AG04450 (cell line): ENCODE measurements around the gene TLR8. TPM values are rescaled to one million over a fixed set of nuclear protein-coding genes. Genes with fewer than 3 reads are reported as not detected.

Experiments used
- CTCF ChIA-PET: fragments of 300-600, 350-600 bp; formaldehyde crosslinking; extraction: SDS; loops from one replicate; lab custom pipeline; 2022; ENCODE audit warnings: antibody characterized with exemption, inconsistent platforms; lab: Charles Lee
- POLR2A ChIA-PET: fragments of 350-600 bp; formaldehyde crosslinking; extraction: SDS; loops from one replicate; lab custom pipeline; 2021; ENCODE audit warnings: antibody characterized with exemption, inconsistent platforms; lab: Yijun Ruan, JAX
- DNase-seq: peaks from one replicate; pipeline ENCODE4 v3.0.0-alpha.2; 2011; ENCODE audit warnings: low read depth, low spot score
- H3K27ac ChIP-seq: one replicate; pipeline ENCODE4 v1.5.1; 2012; ENCODE audit warnings: low read depth, low read length, control low read depth
- H3K27me3 ChIP-seq: one replicate; pipeline ENCODE4 v1.6.0; 2012; ENCODE audit warnings: low read length; ENCODE audit not compliant: control insufficient read depth, insufficient read depth
- H3K4me3 ChIP-seq: 2 replicates; pipeline ENCODE4 v1.5.1; 2011; ENCODE audit warnings: mild to moderate bottlenecking, low read depth, low read length, control low read depth
- H3K9me3 ChIP-seq: 2 replicates; pipeline ENCODE4 v1.5.1; 2012; ENCODE audit warnings: low read length; ENCODE audit not compliant: control insufficient read depth, insufficient read depth
- polyA plus RNA-seq: library from polyadenylated mRNA; depleted of rRNA; stranded (reverse); fragments of >200 nt; gene quantifications from 2 replicates; pipeline ENCODE4 v1.2.3, GENCODE V29; 2011
- TF ChIP-seq, protein P1 (sequence below): IDR thresholded peaks from 2 replicates; pipeline ENCODE4 v1.5.1; 2011; ENCODE audit warnings: low read depth, low read length, control low read depth, inconsistent platforms

TLR8 gene
- polyA plus RNA-seq, 1 experiment, result not detected

DNA sequence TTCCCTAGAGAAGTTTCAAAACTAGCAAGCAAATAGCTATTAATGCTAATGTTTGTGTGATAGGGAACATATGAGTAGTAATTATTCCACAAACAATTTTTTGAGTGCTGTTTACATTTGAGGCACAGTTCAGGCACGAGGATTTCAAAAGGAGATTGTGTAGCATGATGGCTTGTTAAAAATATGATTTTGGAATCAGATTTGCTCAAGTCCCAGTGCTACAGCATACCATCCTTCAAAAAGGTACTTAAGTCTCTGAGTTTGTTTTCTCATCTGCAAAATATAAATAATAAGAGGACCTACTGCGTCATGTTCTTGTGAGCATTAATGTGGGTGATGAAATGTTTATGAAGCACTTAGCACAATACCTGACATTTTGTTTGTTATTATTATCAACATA is 11.3 kb downstream of the TLR8 start:
- H3K27ac ChIP-seq, result no peak overlapping the region
- no peaks in the 10 kb centered on the region for H3K27me3 ChIP-seq
- no peak for DNase-seq
- TF ChIP-seq, protein P1, sequence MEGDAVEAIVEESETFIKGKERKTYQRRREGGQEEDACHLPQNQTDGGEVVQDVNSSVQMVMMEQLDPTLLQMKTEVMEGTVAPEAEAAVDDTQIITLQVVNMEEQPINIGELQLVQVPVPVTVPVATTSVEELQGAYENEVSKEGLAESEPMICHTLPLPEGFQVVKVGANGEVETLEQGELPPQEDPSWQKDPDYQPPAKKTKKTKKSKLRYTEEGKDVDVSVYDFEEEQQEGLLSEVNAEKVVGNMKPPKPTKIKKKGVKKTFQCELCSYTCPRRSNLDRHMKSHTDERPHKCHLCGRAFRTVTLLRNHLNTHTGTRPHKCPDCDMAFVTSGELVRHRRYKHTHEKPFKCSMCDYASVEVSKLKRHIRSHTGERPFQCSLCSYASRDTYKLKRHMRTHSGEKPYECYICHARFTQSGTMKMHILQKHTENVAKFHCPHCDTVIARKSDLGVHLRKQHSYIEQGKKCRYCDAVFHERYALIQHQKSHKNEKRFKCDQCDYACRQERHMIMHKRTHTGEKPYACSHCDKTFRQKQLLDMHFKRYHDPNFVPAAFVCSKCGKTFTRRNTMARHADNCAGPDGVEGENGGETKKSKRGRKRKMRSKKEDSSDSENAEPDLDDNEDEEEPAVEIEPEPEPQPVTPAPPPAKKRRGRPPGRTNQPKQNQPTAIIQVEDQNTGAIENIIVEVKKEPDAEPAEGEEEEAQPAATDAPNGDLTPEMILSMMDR, result no peak
- ChIA-PET POLR2A (no interaction called here), CTCF (interaction anchor here (2.3 kb wide), 1 partner anchor 29 kb away, joined by 6 read pairs; no protein-coding TSS in a partner anchor)
- H3K9me3 ChIP-seq, result no peaks in the 10 kb centered on the region
- H3K4me3 ChIP-seq, result no peak overlapping the region

DNA sequence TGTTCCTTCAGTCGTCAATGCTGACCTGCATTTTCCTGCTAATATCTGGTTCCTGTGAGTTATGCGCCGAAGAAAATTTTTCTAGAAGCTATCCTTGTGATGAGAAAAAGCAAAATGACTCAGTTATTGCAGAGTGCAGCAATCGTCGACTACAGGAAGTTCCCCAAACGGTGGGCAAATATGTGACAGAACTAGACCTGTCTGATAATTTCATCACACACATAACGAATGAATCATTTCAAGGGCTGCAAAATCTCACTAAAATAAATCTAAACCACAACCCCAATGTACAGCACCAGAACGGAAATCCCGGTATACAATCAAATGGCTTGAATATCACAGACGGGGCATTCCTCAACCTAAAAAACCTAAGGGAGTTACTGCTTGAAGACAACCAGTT is 12.6 kb downstream of the TLR8 start:
- Histone ChIP-seq H3K27ac (no peak overlapping the region), H3K9me3 (no peaks in the 10 kb centered on the region), H3K27me3 (no peaks in the 10 kb centered on the region), H3K4me3 (no peak overlapping the region)
- TF ChIP-seq, protein P1, result no peak
- DNase-seq, result no peak
- ChIA-PET POLR2A (no interaction called here), CTCF (interaction anchor here (2.3 kb wide), 1 partner anchor 28 kb away, joined by 6 read pairs; no protein-coding TSS in a partner anchor)

DNA sequence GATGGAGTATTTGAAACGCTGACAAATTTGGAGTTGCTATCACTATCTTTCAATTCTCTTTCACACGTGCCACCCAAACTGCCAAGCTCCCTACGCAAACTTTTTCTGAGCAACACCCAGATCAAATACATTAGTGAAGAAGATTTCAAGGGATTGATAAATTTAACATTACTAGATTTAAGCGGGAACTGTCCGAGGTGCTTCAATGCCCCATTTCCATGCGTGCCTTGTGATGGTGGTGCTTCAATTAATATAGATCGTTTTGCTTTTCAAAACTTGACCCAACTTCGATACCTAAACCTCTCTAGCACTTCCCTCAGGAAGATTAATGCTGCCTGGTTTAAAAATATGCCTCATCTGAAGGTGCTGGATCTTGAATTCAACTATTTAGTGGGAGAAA is 13.2 kb downstream of the TLR8 start:
- no peak for DNase-seq
- ChIA-PET POLR2A (no interaction called here), CTCF (no interaction called here)
- Histone ChIP-seq H3K4me3 (no peak overlapping the region), H3K27ac (no peak overlapping the region), H3K27me3 (no peaks in the 10 kb centered on the region), H3K9me3 (no peaks in the 10 kb centered on the region)
- TF ChIP-seq, protein P1, result no peak

DNA sequence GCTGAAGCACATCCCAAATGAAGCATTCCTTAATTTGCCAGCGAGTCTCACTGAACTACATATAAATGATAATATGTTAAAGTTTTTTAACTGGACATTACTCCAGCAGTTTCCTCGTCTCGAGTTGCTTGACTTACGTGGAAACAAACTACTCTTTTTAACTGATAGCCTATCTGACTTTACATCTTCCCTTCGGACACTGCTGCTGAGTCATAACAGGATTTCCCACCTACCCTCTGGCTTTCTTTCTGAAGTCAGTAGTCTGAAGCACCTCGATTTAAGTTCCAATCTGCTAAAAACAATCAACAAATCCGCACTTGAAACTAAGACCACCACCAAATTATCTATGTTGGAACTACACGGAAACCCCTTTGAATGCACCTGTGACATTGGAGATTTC is 14.6 kb downstream of the TLR8 start:
- Histone ChIP-seq H3K27me3 (no peaks in the 10 kb centered on the region), H3K27ac (no peak overlapping the region), H3K9me3 (no peaks in the 10 kb centered on the region), H3K4me3 (no peak overlapping the region)
- TF ChIP-seq, protein P1, result no peak
- CTCF ChIA-PET, result no interaction called here
- POLR2A ChIA-PET, result no interaction called here
- DNase-seq, result no peak

DNA sequence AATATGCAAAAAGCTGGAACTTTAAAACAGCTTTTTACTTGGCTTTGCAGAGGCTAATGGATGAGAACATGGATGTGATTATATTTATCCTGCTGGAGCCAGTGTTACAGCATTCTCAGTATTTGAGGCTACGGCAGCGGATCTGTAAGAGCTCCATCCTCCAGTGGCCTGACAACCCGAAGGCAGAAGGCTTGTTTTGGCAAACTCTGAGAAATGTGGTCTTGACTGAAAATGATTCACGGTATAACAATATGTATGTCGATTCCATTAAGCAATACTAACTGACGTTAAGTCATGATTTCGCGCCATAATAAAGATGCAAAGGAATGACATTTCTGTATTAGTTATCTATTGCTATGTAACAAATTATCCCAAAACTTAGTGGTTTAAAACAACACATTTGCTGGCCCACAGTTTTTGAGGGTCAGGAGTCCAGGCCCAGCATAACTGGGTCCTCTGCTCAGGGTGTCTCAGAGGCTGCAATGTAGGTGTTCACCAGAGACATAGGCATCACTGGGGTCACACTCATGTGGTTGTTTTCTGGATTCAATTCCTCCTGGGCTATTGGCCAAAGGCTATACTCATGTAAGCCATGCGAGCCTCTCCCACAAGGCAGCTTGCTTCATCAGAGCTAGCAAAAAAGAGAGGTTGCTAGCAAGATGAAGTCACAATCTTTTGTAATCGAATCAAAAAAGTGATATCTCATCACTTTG is 15.6 kb downstream of the TLR8 start:
- CTCF ChIA-PET, result no interaction called here
- no peak for DNase-seq
- TF ChIP-seq, protein P1, result no peak

More for the DNA sequence above, 15.6 kb downstream of the TLR8 start:
- H3K27ac ChIP-seq, result no peak overlapping the region
- no peaks in the 10 kb centered on the region for H3K9me3 ChIP-seq
- H3K4me3 ChIP-seq, result no peak overlapping the region
- no peaks in the 10 kb centered on the region for H3K27me3 ChIP-seq
- POLR2A ChIA-PET, result no interaction called here
